ENCODE measurements around the gene YWHAB. TPM values are rescaled to one million over a fixed set of nuclear protein-coding genes. Genes with fewer than 3 reads are reported as not detected.
A peak's percentile ranks its signal among the peaks of the same experiment; 100 is the strongest.

YWHAB gene
- total and polyA plus RNA-seq, 8 donors: 164 to 228 (median 192) TPM

DNA sequence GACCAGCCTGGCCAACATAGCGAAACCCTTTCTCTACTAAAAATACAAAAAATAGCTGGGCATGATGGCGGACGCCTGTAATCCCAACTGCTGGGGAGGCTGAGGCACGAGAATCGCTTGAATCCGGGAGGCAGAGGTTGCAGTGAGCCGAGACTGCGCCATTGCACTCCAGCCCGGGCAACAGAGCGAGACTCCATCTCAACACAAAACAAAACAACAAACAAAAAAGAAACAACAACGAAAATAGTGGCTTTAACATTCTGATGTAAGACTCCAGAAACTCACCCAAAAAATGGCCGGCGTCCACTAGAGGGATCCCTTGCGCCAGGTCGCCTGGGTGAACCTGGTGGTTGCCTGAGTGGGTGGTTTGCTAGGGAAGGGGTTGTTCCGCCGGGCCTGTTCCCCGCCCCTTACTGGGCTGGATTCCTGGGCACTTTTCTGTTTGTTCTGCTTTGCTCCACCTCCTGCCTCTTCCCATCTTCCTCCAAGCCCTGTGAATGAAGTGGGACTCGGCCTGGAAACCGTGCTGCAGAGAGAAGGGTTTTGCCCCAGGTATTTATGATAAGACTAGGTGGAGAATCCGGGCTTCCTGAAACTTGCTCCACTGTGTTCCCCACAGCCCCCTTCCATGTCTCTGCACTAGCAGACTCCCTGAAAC is 25.9 kb downstream of the YWHAB start:
- Histone ChIP-seq H3K9me3 (no peaks in the 10 kb centered on the region), H3K4me1 (peaks cover 5 to 28% of the 10 kb centered on the region in 2 donors), H3K36me3 (peaks cover 0 to 40% of the 10 kb centered on the region in 2 donors), H3K27ac (no peak overlapping the region), H3K27me3 (no peaks in the 10 kb centered on the region), H3K4me3 (peak overlapping the region in 1 of 2 donors; percentile 62)
- TF ChIP-seq, protein P1, sequence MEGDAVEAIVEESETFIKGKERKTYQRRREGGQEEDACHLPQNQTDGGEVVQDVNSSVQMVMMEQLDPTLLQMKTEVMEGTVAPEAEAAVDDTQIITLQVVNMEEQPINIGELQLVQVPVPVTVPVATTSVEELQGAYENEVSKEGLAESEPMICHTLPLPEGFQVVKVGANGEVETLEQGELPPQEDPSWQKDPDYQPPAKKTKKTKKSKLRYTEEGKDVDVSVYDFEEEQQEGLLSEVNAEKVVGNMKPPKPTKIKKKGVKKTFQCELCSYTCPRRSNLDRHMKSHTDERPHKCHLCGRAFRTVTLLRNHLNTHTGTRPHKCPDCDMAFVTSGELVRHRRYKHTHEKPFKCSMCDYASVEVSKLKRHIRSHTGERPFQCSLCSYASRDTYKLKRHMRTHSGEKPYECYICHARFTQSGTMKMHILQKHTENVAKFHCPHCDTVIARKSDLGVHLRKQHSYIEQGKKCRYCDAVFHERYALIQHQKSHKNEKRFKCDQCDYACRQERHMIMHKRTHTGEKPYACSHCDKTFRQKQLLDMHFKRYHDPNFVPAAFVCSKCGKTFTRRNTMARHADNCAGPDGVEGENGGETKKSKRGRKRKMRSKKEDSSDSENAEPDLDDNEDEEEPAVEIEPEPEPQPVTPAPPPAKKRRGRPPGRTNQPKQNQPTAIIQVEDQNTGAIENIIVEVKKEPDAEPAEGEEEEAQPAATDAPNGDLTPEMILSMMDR (IDR thresholded peaks at IDR 0.05): peak; percentile 23
- DNase-seq (peak in 3 of 4 donors; percentile 54 to 87 (median 81)), ATAC-seq (peak; percentile 80)
- intact Hi-C loops (cut with DNase I): no loop called here

DNA sequence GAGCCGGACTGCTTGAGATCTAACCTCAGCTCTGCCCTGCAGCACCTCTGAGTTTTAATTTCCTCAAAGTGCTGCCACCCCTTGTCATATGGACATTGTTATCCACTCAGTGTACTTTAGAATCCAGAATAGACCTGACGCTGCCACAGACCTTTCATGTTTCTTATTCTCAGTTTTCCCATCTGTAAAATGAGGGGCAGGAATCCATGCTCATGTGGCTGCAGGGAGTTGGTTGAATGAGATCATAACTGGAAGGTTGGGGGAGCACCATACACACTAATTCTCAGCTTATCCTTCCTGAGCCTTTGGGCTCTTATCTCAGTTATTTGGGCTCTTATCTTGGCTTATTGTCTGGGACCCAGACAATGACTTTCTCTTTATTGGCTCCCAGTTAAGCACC is 26.7 kb downstream of the YWHAB start:
- no peaks in the 10 kb centered on the region for H3K9me3 ChIP-seq
- no peak for ATAC-seq
- no peak overlapping the region for H3K4me3 ChIP-seq
- no peak overlapping the region for H3K27ac ChIP-seq
- DNase-seq: no peak
- intact Hi-C loops (cut with DNase I): no loop called here
- no peaks in the 10 kb centered on the region for H3K27me3 ChIP-seq
- H3K36me3 ChIP-seq: peaks cover 0 to 40% of the 10 kb centered on the region in 2 donors
- peaks cover 5 to 28% of the 10 kb centered on the region in 2 donors for H3K4me1 ChIP-seq
- TF ChIP-seq, protein P1 (IDR thresholded peaks at IDR 0.05): no peak

DNA sequence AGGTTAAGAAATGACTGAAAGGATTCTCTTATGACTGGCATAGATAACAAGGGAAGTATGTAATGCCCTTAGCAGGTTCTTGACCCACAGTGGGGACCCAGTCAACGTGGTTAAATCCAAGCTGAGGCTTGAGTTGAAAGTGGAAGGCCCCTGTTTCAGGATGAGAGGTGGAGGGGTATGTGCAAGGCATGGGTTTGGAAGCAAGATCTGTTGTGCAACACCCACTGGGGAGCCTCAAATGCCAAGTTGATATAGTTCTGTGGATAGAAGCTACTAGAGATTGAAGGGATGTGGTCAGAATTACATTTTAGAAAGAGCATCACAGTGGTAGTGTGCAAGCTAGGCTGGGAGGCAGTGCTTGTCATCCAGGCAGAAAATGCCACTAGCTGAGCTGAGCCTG is 29.4 kb downstream of the YWHAB start:
- H3K9me3 ChIP-seq: no peaks in the 10 kb centered on the region

DNA sequence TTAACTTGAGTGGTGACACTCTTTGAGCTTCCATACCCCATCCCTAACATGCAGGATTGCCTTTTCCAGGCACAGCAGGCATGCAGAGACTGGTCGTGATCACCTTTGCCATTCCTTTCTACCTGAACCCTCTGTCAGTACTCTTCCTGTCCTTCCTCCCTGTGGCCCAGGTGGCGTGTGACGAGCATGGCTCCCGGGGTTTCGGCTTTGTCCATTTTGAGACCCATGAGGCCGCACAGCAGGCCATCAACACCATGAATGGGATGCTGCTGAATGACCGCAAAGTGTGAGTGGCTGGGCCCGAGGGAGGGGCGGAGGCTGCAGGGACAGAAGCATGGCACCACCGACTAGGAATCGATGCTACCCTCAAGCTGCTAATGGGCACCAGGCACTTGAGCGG is 31.1 kb downstream of the YWHAB start:
- intact Hi-C loops (cut with DNase I): no loop called here
- Histone ChIP-seq H3K27ac (no peak overlapping the region), H3K4me1 (peaks cover 0 to under 1% of the 10 kb centered on the region in 2 donors), H3K27me3 (no peaks in the 10 kb centered on the region), H3K9me3 (no peaks in the 10 kb centered on the region), H3K36me3 (peaks cover 0 to 44% of the 10 kb centered on the region in 2 donors), H3K4me3 (no peak overlapping the region)
- ATAC-seq (no peak), DNase-seq (no peak)
- TF ChIP-seq, protein P1 (IDR thresholded peaks at IDR 0.05): no peak

More for the DNA sequence above, 29.4 kb downstream of the YWHAB start:
- TF ChIP-seq, protein P1 (IDR thresholded peaks at IDR 0.05): no peak
- intact Hi-C loops (cut with DNase I): no loop called here
- peaks cover 0 to 37% of the 10 kb centered on the region in 2 donors for H3K36me3 ChIP-seq
- no peak overlapping the region for H3K27ac ChIP-seq
- DNase-seq: no peak
- H3K27me3 ChIP-seq: no peaks in the 10 kb centered on the region
- no peak overlapping the region for H3K4me3 ChIP-seq
- ATAC-seq: no peak
- H3K4me1 ChIP-seq: peaks cover 0 to 16% of the 10 kb centered on the region in 2 donors

DNA sequence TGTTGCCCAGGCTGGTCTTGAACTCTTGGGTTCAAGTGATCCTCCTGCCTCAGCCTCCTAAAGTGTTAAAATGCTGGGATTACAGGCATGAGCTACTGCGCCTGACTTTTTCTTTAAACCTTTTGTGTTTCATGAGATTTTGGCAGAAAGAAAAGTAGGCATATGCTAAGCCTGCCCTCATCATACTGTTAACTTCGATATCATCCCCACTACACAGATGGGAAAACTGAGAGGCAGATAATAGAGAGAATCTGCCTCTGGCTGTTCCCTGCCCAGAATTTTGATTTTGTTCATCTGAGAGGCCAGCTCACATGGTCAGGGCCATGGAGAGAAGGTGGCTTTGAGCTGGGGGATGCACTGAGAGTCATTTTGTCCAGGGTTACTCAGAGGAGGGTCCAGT is 31.9 kb downstream of the YWHAB start:
- no peak overlapping the region for H3K4me3 ChIP-seq
- no peak overlapping the region for H3K27ac ChIP-seq
- H3K36me3 ChIP-seq: peaks cover 0 to 53% of the 10 kb centered on the region in 2 donors
- DNase-seq (no peak), ATAC-seq (no peak)
- no peaks in the 10 kb centered on the region for H3K27me3 ChIP-seq
- no peaks in the 10 kb centered on the region for H3K4me1 ChIP-seq
- no peaks in the 10 kb centered on the region for H3K9me3 ChIP-seq
- intact Hi-C loops (cut with DNase I): no loop called here
- TF ChIP-seq, protein P1 (IDR thresholded peaks at IDR 0.05): no peak

Data from left lung (tissue), 10 donors.